Mucosa of stomach (tissue), 1 donor: ENCODE measurements around the gene PIP5KL1.
A peak's percentile ranks its signal among the peaks of the same experiment; 100 is the strongest.

Experiments used
- H3K27me3 ChIP-seq: one replicate; pipeline ENCODE4 v1.7.0; 2013; ENCODE audit warnings: mild to moderate bottlenecking, low read length; ENCODE audit not compliant: control insufficient read depth, insufficient read depth
- H3K36me3 ChIP-seq: one replicate; pipeline ENCODE4 v1.7.0; 2013; ENCODE audit warnings: low read length; ENCODE audit not compliant: control insufficient read depth, insufficient read depth
- H3K4me1 ChIP-seq: one replicate; pipeline ENCODE4 v1.7.0; 2013; ENCODE audit warnings: mild to moderate bottlenecking, low read length; ENCODE audit not compliant: control insufficient read depth, insufficient read depth
- H3K4me3 ChIP-seq: one replicate; pipeline ENCODE4 v1.7.0; 2013; ENCODE audit warnings: low read length
- H3K9ac ChIP-seq: one replicate; pipeline ENCODE4 v1.7.0; 2013; ENCODE audit warnings: mild to moderate bottlenecking, low read length, moderate library complexity
- H3K9me3 ChIP-seq: one replicate; pipeline ENCODE4 v1.7.0; 2013; ENCODE audit warnings: mild to moderate bottlenecking, low read length, moderate library complexity; ENCODE audit not compliant: control insufficient read depth
- donor health status: Pancreatic carcinoma.

The PIP5KL1 gene

DNA sequence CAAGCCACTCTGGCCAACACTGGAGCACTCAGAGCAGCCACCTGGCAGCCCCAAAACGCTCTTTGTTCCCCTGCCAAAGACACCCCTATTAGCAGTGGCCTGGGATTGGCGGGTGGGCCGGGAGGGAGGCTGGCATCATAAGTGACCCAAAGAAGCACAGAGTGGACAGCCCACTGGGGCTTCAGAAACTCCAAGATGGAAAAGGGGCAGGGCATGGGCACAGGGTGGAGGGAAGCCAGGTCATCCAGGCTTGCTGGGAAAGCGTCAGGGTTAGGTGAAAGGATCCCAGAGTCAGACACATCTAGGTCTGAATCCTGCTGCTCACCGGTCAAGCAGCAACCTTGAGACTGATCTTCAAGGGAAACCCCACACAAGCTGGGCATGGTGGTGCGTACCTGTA, 35.4 kb upstream of the PIP5KL1 start:
- H3K9me3 ChIP-seq: no peaks in the 10 kb centered on the region
- peaks cover 98% of the 10 kb centered on the region for H3K4me1 ChIP-seq
- H3K27me3 ChIP-seq: no peaks in the 10 kb centered on the region
- peak overlapping the region; percentile 50 for H3K9ac ChIP-seq
- peaks cover 4% of the 10 kb centered on the region for H3K36me3 ChIP-seq
- H3K4me3 ChIP-seq: no peak overlapping the region

DNA sequence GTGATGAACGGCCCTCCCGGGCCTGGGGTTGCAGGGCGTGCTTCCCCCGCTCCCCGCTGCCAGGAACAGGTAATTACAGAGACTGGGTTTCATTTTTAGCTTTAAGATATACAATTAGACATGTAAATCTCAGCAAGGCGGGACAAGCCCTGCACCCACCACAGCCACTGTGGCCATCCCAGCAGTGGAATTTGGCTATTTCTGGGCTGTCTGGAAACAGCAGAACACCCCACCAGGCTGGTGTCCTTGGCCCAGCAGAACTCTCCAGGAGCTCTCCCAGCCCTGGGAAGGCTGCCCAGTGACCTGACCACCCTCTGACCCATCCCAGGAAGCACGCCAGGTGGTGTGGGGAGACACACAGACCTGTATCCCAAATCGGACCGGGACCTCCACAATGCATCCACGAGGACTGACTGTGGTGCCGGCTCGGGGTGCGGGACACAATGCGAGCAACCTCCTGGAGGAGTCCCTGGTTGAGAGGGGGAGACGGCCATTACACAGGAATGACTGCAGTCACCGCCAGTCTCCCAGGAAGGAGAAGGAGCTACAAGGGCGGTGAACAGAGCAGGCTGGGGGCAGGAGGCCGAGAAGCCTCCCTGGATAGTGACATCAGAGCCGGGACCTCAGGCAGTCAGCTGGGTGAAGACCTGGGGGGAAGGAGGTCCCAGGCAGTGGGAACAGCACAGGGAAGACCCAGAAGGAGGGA, 32.9 kb upstream of the PIP5KL1 start:
- Histone ChIP-seq H3K9me3 (no peaks in the 10 kb centered on the region), H3K4me1 (peaks cover 86% of the 10 kb centered on the region), H3K4me3 (no peak overlapping the region), H3K36me3 (peaks cover 4% of the 10 kb centered on the region), H3K27me3 (no peaks in the 10 kb centered on the region), H3K9ac (no peak overlapping the region)

DNA sequence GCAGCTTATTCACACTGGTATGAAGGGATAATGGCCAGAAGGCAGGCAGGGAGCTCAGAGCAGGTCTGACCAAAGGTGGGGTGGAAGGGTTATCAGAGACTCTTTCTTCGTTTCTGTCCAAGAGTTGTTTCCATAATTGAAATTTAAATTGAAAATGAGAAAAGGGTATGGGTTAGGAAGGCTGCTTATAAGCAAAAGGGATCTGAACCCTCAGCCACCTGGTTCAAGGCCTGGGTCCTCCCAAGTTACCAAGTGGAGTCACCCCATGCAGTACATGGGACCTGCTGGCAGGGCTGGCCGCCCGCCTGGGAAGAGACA, 32.4 kb upstream of the PIP5KL1 start:
- peaks cover under 1% of the 10 kb centered on the region for H3K36me3 ChIP-seq
- H3K9ac ChIP-seq: no peak overlapping the region
- H3K4me1 ChIP-seq: peaks cover 80% of the 10 kb centered on the region
- no peak overlapping the region for H3K4me3 ChIP-seq
- no peaks in the 10 kb centered on the region for H3K27me3 ChIP-seq
- H3K9me3 ChIP-seq: no peaks in the 10 kb centered on the region

DNA sequence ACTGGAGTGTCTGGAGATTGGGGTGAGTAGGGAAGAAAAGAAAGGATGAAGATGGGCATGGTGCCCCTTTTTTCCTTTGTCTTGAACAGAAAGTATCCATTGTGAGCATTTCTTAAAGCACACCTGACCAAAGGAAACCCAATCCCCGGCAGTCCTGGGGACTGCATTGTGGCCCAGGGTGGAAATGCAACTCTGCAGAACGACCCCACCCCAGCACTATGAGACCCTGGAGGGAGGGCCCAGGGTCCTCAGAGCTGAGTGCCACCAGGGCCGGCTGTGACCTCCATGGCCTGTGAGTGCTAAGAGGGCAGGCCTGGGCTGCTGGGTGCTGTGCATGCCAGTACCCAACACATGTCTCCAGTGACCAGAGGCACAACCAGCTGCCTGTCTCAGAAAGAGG, 31.7 kb upstream of the PIP5KL1 start:
- Histone ChIP-seq H3K4me1 (peaks cover 79% of the 10 kb centered on the region), H3K36me3 (no peaks in the 10 kb centered on the region), H3K27me3 (no peaks in the 10 kb centered on the region), H3K9ac (no peak overlapping the region), H3K4me3 (no peak overlapping the region), H3K9me3 (no peaks in the 10 kb centered on the region)

DNA sequence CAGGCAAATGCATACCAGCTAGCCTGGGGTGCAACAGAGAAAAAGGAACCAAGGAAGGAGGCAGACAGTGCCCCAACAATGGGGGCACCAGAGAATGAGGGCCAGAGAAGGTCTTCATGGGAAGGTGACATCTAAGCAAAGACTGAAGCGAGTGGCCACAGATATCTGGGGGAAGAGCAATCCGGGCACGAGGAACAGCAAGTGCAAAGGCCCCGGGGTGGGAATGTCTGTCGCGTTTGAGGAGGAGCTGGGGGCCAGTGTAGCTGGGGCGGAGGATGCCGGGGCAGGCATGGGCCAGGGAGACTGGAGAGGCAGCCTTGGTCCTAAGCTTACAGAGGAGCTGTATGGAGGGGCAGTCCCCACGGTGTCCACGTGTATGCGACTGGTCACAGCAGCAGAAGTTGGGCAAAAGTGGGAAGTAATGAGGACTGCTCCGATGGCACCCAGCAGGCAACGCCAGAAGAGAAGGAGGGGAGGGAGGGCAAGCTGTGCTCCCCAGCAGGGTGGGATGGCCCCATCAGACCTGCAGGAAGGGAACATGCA, 31.1 kb upstream of the PIP5KL1 start:
- Histone ChIP-seq H3K36me3 (no peaks in the 10 kb centered on the region), H3K9ac (no peak overlapping the region), H3K9me3 (no peaks in the 10 kb centered on the region), H3K27me3 (no peaks in the 10 kb centered on the region), H3K4me3 (no peak overlapping the region), H3K4me1 (peaks cover 79% of the 10 kb centered on the region)

DNA sequence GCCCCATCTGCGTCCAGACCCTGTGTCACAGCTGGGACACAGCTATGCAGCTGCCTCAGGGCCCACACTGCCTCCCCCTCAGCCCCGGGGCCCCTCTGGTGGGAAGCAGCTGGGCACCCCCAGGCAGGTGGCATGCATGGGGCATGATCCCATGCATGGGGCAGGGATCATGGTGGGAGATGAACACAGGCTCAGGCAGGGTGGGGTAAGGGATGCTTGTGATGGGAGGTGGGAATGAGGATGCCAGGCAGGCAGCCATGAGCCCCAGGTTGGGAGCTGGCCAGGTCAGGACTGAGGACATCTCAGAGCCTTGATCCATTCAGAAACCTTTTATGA, 30.5 kb upstream of the PIP5KL1 start:
- Histone ChIP-seq H3K4me1 (peaks cover 76% of the 10 kb centered on the region), H3K27me3 (no peaks in the 10 kb centered on the region), H3K4me3 (no peak overlapping the region), H3K9me3 (no peaks in the 10 kb centered on the region), H3K9ac (peak overlapping the region; percentile 54), H3K36me3 (no peaks in the 10 kb centered on the region)

DNA sequence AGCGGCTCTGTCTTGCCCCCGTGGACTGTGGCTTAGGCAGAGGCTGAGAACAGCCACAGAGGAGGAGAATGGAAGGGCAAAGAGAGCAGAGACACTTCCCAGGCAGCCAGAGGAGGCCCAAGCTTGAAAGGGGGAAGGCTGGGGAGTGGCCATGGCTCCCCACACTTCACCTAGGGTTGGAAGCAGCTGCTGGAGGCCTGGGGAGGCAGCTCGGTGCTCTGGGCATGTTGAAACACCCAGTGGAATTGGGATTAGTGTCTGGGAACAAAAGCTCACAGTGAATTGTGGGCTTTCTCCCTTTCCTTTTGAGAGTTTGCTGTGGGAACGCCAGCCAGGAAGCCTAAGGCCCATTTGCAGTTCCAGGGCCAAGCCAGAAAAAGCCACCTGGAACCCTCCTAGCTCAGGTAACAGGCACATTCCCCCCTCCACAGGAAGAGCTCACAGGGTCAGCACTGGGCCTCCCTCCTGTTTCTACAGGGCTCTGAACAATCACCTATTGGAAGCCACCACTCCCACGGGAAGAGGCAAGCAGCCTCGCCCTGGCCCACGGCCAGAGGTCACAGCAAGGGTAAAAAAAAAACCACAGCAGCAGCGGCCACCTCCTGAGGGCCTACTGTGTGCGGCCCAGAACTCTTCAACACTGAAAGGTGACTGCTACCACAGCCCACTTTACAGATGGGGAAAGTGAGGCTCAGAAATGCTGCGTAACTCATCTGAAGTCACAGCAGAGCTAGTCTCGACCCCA, 30.0 kb upstream of the PIP5KL1 start:
- H3K27me3 ChIP-seq: no peaks in the 10 kb centered on the region
- no peaks in the 10 kb centered on the region for H3K9me3 ChIP-seq
- no peaks in the 10 kb centered on the region for H3K36me3 ChIP-seq
- H3K4me3 ChIP-seq: no peak overlapping the region
- H3K4me1 ChIP-seq: peaks cover 76% of the 10 kb centered on the region
- H3K9ac ChIP-seq: peak overlapping the region; percentile 54

DNA sequence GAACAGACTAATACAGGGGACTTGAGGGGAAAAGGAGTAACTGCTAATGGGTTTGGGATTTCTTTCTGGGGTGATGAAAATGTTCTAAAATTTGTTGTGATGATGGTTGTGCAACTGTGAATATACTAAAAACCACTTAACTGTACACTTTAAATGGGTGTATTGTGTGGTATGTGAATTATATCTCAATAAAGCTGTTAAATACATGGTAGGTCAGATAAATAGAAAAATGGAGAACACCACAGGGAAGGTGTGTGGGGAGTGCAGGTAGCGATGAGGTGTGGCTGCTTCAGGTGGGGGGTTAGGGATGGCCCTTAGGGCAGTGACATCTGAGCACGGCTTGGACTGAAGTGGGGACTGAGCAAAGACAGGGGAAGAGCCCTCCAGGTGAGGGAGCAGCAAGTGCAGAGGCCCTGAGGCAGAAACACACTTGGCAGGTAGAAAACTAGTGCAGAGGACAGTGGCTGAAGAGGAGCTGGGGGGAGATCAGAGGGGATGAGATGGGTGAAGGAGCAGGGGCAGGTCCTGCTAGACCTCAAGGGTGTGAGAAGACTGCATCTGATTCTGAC, 29.3 kb upstream of the PIP5KL1 start:
- Histone ChIP-seq H3K4me3 (no peak overlapping the region), H3K9ac (peak overlapping the region; percentile 54), H3K36me3 (no peaks in the 10 kb centered on the region), H3K4me1 (peaks cover 76% of the 10 kb centered on the region), H3K9me3 (no peaks in the 10 kb centered on the region), H3K27me3 (no peaks in the 10 kb centered on the region)

DNA sequence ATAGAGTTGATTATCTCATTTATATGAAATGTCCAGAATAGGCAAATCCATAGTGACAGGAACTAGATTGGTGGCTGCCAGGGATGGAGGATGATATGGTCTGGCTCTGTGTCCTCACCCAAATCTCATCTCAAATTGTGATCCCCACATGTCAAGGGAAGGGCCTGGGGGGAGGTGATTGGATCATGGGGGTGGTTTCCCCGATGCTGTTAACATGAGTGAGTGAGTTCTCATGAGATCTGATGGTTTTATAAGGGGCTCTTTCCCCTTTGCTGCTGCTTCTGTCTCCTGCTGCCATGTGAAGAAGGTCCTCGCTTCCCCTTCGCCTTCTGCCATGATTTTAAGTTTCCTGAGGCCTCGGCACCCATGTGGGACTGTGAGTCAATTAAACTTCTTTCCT, 28.8 kb upstream of the PIP5KL1 start:
- Histone ChIP-seq H3K4me1 (peaks cover 76% of the 10 kb centered on the region), H3K4me3 (no peak overlapping the region), H3K9ac (no peak overlapping the region), H3K36me3 (no peaks in the 10 kb centered on the region), H3K27me3 (no peaks in the 10 kb centered on the region), H3K9me3 (no peaks in the 10 kb centered on the region)

DNA sequence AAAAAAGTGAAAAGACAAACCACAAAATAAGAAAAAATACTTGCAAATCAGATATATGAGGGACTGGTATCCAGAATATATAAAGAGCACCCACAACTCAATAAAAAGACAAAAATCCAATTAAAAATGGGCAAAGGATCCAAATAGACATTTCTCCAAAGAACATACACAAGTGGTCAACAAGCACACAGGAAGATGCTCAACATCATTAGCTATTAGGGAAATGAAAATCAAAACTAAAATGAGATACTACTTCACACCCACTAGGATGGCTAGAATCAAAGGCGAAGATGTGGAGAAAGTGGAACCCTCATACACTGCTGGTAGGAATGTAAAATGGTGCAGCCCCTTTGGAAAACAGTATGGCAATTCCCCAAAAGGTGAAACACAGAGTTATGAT, 28.2 kb upstream of the PIP5KL1 start:
- no peak overlapping the region for H3K9ac ChIP-seq
- no peaks in the 10 kb centered on the region for H3K27me3 ChIP-seq
- no peaks in the 10 kb centered on the region for H3K9me3 ChIP-seq
- H3K4me3 ChIP-seq: no peak overlapping the region
- peaks cover 76% of the 10 kb centered on the region for H3K4me1 ChIP-seq
- no peaks in the 10 kb centered on the region for H3K36me3 ChIP-seq

DNA sequence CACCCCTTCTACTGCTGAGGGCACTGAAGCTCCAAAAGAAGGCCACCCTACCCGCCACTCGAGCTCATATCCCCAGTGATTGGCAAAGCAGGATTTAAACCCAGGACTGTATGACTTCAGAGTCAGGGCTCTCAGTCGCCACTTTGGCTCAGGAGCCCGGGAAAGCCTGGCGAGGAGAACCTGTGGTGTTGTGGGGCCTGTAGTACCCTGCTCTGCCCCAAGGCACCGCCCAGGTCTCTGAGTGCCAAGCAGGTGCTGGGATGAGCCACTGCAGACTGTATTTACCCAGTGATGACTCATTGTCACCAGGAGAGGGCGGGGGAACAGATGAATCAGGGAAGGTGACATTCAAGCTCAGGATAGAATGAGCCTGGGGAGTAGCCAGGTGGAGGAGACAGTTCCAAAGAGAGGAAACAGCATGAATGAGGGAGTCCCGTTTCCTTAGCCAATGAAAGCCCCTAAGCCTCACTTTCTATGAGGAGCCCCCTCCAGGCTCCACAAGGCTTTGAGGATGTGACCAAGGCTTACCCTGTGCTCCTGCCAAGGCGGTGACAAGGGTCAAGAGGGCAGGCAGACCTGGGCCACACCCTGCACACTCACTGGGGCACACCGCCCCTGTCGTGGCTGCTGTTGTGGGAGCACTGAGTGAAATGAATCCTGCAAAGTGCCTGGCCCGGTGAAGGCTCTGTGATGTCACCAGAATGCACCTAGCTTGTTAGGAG, 24.9 kb upstream of the PIP5KL1 start:
- peak overlapping the region; percentile 54 for H3K9ac ChIP-seq
- no peaks in the 10 kb centered on the region for H3K36me3 ChIP-seq
- H3K9me3 ChIP-seq: no peaks in the 10 kb centered on the region
- H3K4me1 ChIP-seq: peaks cover 74% of the 10 kb centered on the region
- H3K4me3 ChIP-seq: peak overlapping the region; percentile 6
- H3K27me3 ChIP-seq: no peaks in the 10 kb centered on the region

DNA sequence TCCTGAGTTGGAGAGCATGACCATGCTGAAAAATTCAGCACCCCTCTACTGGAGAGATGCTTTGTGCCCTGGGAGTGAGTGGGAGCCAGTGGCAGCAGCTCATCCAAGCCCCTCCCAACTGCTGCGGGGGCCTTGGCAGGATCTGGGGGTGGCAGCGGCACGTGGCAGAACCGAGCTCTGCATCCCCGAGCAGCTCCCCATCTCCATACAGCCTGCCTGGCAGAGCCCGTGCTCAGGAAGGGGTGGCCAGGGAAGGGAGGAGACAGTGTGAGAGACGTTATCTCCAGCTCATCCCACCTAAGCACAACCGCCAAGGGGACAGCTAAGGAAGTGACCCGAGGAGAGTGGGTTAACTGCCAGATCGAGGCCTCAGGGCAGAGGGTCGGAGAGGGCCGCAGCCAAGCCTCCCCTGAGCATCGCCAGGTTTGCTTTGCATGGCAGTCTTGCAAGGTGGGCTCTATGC, 24.3 kb upstream of the PIP5KL1 start:
- H3K9ac ChIP-seq: peak overlapping the region; percentile 54

More for the DNA sequence above, 24.3 kb upstream of the PIP5KL1 start:
- H3K36me3 ChIP-seq: no peaks in the 10 kb centered on the region
- H3K9me3 ChIP-seq: no peaks in the 10 kb centered on the region
- H3K27me3 ChIP-seq: no peaks in the 10 kb centered on the region
- peaks cover 74% of the 10 kb centered on the region for H3K4me1 ChIP-seq
- H3K4me3 ChIP-seq: no peak overlapping the region
